ENCODE results near the gene TUT1.
"Not testable (repeated sequence)": the region's sequence is repeated elsewhere in the genome, so short reads cannot be mapped to it uniquely, and the experiment has no call there.

TUT1 gene

GRCh38 chr11:62555464-62556107, 35.7 kb downstream of the TUT1 start:
- DNase-seq = no peak

DNA sequence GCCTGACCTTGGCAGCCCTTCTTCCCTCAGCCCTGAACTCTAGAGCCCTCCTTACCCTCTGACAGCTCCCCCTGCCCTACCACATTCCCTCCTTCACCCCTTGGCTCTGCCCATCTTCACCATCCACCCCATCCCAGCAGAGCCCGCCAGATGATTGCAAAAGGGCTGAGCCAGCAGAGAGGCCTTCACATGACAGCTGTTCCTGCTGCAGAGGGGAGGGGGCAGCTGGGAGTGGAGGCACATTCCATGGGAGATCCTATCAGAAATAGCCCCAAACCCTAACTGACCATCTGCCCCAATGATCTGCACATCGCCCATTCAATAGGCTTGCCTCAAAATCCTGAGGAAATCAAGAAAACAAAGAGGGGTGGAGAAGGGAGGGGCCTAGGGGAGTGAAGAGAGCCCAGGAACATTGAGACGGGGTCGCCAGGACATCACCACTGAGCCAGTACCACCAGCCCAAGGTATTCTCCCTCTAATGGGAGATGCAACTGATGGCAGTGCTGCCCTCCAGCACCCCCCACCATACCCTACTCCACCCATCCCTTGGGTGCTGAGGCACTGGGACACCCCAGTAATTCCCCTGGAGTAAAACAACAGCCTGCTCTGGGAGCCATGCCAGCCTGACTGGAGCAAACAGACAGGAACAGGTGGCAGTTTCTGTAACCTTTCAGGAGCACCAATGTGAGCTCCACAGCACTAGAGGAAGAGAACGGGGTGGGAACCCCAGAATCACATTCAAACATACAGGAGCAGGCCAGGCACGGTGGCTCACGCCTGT, 36.7 kb downstream of the TUT1 start:
- no peak for DNase-seq

DNA sequence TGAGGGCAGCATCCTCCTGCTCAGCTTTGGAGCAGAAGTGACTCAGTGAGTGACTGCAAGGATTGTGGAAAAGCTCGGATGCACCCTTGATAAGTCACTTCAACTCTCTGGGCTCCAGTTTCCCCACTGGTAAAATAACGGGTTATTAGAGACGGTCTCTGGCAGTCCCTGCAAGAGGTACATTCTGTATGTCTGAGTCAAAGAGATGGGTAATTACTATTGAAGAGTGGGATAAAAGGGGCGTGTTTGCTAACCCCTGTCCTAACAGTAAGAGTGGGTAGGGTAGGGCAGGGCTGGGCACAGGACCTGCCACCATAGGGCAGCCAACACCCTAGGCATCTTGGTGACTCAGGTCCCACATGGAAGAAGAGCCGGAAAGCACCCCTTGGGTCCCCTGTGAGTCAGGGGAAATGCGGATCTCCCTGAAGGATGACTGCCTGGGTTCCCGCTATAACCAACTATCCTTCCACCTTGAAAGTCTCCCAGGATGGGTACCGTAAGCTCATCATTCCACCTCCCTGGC, 37.4 kb downstream of the TUT1 start:
- DNase-seq = peak; percentile 95

DNA sequence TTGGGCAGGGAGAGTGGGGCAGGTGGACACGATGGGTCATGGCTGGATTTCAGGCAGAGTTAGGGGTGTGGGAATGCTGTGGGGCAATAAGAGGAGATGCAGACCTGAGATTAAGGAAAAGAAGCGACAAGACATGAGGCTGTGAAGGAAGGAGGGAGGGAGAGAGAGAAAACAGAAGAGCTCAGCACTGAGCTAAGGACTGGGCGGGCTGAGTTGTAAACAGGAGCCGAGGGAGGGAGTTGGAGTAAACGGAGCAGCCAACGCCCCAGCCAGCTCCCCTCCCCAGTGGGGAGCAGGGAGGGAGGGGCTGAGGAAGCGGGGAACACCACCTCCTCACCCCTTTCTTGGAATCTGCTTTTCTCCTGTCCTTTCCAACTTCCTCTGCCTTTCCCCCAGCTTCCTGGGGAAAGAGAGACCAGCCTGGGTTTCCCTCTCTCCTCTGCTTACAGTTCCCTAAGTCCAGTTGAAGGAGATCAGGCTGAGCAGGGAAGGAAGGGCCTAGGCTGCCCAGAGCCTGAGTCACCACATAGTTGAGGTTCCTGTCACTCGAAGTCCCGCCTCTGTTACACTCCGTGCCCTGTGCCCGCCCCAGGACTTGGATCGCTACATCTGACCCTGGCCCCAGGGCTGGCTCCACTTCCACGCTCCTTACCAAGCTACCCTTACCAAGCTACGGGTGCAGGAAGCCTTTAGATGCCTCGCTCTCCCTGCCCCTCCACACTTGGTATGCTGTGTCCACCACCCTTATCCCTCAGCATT, 38.1 kb downstream of the TUT1 start:
- peak; percentile 97 for DNase-seq

- peak; percentile 51 for DNase-seq
Measured at GRCh38 chr11:62552485-62553079, 38.7 kb downstream of the TUT1 start.

DNA sequence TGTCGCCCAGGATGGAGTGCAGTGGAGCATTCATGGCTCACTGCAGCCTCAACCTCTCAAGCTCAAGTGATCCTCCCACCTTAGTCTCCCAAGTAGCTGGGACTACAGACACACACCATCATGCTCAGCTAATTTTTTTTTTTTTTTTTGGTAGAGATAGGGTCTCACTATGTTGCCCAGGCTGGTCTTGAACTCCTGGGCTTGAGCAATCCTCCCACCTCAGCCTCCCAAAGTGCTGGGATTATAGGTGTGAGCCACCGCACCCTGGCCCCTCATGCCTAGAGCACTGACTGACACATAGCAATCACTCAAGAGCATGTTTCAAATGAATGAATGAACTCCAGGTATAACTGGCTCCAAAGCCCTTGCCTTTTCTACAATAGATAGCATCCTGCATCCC, 40.8 kb downstream of the TUT1 start:
- not testable (repeated sequence) for DNase-seq

DNA sequence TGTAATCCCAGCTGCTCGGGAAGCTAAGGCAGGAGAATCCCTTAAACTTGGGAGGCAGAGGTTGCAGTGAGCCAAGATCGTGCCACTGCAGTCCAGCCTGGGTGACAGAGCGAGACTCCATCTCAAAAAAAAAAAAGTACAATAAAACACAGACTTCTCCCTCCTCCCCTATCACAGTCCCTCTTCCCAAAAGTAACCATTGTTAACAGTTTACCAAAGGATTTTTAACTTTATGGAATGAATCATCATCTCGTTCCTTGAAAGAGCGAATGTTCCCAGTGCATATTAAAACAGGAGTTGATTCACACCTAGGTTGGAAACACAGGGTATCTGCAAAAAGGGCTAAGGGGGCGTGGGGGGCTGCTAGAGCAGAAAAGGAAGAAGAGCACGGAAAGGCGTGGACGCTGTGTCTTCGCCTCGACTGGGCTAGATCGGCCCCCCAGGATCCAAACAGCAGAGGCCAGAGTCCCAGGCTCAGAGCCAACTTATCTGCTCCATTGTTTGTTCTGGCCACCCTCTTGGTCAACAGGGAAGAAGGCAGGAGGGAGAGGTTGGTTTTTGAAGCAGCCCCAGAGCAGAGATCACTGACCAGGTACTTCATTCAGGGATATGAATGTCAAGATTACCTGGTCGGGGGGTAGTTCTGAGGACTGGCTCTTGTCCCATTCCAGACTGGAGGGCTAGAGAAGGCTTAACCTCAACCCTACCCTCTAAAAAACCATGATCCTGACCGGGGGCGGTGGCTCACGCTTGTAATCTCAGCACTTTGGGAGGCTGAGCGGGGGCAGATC, 42.6 kb downstream of the TUT1 start:
- no peak for DNase-seq

DNA sequence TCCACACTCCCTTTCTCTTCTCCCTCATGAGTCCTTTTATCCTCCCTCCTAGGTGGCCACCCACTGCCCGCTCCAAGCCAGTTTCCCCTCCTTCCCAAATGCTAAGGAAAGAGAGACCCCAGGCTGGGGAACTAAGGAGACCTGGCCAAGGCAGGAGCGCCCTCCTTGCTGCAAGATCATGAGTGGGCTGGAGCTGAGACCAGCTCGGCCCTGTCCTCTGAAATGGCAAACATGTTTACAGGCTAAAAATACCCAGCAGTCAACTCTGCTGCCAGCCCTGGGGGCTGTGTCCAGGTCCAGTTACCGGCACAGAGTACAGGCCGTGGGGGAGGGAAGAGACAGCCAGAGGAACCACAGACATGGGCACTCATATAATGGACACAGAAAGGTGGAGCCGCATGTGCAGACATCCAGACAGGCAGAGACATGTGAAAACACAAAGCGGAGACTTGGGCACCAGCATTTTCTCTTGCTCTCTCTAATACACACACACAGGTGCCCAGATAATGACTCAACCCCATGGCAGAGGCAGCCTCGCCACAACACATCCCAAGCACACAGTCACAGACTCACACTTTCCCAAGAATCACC, 43.5 kb downstream of the TUT1 start:
- DNase-seq = no peak

DNA sequence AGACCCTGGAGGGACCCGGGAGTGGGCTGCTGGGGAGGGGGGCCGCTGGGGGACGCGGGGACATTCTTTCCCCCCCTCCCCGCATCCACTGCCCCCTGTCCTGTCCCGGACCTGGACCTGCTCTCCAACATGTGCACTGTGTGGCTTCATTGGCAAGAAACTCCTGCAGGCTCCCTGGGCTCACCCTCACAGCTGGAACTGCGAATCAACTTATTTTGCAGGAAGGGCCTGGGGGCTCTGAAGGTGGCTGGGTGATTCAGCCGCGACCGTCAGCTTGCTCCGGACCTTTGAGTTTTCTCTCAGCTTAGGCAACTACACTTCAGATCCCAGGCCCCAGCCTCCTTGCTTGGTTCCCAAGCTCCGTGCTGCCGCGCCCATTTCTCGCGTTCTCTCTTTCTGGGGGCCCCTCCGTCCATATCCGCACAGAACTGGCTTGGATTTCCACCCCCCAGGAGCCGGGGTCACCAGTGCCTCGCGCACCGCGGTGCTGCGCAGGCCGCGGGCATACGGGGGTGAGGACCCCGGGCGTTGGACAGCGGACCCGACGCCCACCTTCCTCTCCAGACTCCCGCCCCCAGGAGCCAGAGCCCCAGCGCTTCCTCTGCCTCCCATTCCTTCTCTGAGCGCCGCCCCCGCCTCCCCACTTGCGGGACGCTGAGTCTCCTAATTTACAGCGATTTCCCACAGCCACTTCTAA, 44.2 kb downstream of the TUT1 start:
- DNase-seq = peak; percentile 47

DNA sequence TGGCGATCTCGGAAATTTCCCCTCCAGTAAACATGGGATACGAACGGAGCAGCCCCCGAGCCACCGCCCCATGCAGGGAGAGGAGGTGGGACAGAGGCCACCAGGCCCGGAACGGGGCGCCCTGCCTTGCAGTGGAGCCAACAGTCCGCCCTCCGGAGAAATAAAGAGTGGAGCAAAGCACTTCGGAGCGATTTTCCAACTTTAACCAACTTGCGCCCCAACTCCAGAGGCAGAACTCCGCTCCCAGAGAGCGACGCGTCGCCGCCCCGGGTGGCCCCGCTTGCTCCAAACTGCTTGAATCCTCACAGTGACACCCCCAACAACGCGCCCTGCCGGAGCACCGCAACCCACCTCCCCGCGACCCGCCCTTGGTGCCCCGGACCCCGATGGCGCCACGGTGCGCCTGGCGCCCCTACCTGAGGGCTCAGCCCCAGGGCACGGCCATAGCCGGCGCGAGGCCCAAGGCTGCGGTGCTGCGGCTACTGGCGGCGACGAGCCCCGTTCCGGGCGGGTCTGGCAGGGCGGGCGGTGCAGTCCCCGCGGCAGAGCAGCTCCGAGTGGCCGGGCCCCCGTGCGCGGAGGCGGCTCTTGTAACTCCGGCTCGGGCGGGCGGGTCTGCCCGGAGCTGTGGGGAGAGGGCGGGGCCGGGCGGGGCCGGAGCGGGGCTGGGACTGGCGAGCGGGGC, 44.9 kb downstream of the TUT1 start, which contains the start of gene AHNAK:
Gene AHNAK, minus strand, starts transcription at position 563 of the 685 bp plus-strand sequence. CDS start 10,708 bp downstream, outside the sequence.
- DNase-seq = peak; percentile 67

GRCh38 chr11:62545437-62546243, 45.7 kb downstream of the TUT1 start:
- peak; percentile 96 for DNase-seq

DNA sequence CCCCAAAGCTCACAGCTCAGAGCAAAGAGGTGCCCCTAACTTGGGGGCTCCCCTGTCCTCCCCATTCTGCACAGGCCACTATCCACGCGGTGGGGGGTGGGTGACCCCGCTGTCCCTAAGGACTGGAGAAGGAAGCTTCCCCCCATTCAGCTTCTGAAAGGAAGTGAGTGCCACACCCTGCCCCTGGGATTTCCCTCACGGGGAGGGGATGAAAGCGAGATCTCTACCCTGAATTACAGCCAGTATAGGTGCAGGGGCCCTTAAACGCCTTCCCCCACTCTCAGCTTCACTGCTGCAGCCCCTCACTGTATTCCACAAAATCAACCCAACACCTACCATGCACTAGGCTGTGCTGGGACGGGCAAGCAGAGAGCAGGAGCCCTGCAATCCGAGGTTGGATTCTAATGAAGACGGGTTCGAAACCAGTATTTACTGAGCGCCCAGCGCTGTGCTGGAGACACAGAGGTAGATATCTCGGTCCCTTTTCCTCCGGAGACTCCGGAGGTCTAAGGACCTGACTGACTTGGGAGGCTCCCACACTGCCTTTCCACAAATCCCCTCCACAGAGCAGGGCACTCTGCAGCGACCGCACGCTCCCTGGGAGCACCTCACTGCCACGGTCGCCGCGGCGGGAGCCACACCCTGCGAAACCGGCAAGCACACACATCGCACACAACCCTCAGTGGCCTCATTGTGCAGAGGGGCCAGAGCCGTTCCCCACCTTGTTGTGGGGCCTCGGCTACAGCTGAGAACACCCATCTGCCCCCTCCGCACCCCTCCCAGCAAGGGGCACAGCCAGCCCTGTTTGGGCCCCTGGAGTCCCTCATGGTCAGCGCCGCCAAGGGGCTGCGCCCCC, 46.5 kb downstream of the TUT1 start:
- DNase-seq = peak; percentile 46

GRCh38 chr11:62543680-62544444, 47.5 kb downstream of the TUT1 start:
- no peak for DNase-seq

- peak; percentile 93 for DNase-seq
Measured at GRCh38 chr11:62542750-62543567, 48.4 kb downstream of the TUT1 start.

- no peak for DNase-seq
Measured at GRCh38 chr11:62542111-62542745, 49.1 kb downstream of the TUT1 start.
